Keratinocyte (primary cell): ENCODE measurements around the gene PAPPA.
A peak's percentile ranks its signal among the peaks of the same experiment; 100 is the strongest.

Source experiments
- EZH2 ChIP-seq: IDR thresholded peaks from one replicate; pipeline ENCODE4 v1.6.1; 2012; ENCODE audit warnings: inconsistent platforms, mild to moderate bottlenecking, low read length, moderate library complexity
- TF ChIP-seq, protein P1 (sequence below), 3 experiments: IDR thresholded peaks in 1 of 3; conservative IDR thresholded peaks in 1 of 3; optimal IDR thresholded peaks in 1 of 3; 2 replicates in 2 of 3; 3 replicates in 1 of 3; pipeline versions ENCODE3 to v1.5.1; 2011; ENCODE audit warnings: low read length in 3 of 3, mild to moderate bottlenecking in 3 of 3, moderate library complexity in 2 of 3, control low read depth in 1 of 3, inconsistent platforms in 1 of 3; ENCODE audit not compliant: insufficient read depth in 2 of 3; ENCODE audit errors: extremely low read depth in 1 of 3

DNA sequence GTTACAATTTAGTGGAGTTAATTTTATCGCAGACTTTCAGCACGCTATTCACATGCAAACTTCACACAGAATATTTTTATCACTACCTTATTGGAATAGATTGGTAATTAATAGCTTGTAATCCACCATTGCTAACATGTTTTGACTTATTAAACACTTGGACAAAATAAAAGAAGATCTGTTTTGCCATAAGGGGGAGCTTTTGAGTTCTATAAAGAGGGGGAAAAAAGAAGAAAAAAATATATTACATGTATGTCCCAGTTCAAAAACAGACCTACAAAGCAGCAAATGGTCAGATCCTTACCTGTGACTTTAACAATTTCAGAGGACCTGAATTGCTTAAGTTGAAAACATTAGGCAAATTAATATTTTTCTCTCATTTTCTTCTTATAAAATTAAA lies 1.2 kb upstream of the PAPPA start:
- TF ChIP-seq, protein P1, sequence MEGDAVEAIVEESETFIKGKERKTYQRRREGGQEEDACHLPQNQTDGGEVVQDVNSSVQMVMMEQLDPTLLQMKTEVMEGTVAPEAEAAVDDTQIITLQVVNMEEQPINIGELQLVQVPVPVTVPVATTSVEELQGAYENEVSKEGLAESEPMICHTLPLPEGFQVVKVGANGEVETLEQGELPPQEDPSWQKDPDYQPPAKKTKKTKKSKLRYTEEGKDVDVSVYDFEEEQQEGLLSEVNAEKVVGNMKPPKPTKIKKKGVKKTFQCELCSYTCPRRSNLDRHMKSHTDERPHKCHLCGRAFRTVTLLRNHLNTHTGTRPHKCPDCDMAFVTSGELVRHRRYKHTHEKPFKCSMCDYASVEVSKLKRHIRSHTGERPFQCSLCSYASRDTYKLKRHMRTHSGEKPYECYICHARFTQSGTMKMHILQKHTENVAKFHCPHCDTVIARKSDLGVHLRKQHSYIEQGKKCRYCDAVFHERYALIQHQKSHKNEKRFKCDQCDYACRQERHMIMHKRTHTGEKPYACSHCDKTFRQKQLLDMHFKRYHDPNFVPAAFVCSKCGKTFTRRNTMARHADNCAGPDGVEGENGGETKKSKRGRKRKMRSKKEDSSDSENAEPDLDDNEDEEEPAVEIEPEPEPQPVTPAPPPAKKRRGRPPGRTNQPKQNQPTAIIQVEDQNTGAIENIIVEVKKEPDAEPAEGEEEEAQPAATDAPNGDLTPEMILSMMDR (optimal IDR thresholded peaks at IDR 0.05 in 1 of 3, IDR thresholded peaks at IDR 0.05 in 1 of 3, conservative IDR thresholded peaks at IDR 0.05 in 1 of 3; ENCODE audit: extremely low read depth in 1 of 3, insufficient read depth in 2 of 3, low read length in 3 of 3), result peak in 2 of 3 experiments; percentile 6 to 15
- TF ChIP-seq EZH2, result no peak
